Heart left ventricle (tissue), 16 donors: ENCODE data around the gene ZMIZ1. TPM values are rescaled to one million over a fixed set of nuclear protein-coding genes. Genes with fewer than 3 reads are reported as not detected.

Experiments
- ATAC-seq, 4 donors: fragments of 200-7000 bp; cut with Tn5 transposase; one replicate each; pipeline ENCODE4 v1.9.1; 2020 to 2022; ENCODE audit warnings: moderate library complexity in 4 of 4, mild to moderate bottlenecking in 3 of 4, moderate number of reproducible peaks in 1 of 4
- DNase-seq, 5 donors: peaks; one replicate each; pipeline ENCODE4 v3.0.0-alpha.2; 2020
- H3K27ac ChIP-seq, 12 donors: fragments of 200-600 bp; sonication (generic) in 4 of 12; one replicate each; pipeline versions ENCODE4 v1.5.0 to v1.8.0; 2016 to 2022; ENCODE audit warnings: mild to moderate bottlenecking in 2 of 12
- H3K27me3 ChIP-seq, 9 donors: fragments of 200-600 bp; sonication (generic) in 2 of 9; one replicate each; pipeline versions ENCODE4 v1.5.1 to v1.8.0; 2016 to 2022; ENCODE audit warnings: mild to moderate bottlenecking in 3 of 9
- H3K36me3 ChIP-seq, 9 donors: fragments of 200-600 bp; sonication (generic) in 2 of 9; one replicate each; pipeline versions ENCODE4 v1.5.0 to v1.8.0; 2018 to 2022; ENCODE audit warnings: mild to moderate bottlenecking in 2 of 9
- H3K4me1 ChIP-seq, 12 donors: fragments of 200-600 bp; sonication (generic) in 4 of 12; one replicate each; pipeline versions ENCODE4 v1.5.0 to v1.8.0; 2016 to 2022; ENCODE audit warnings: mild to moderate bottlenecking in 3 of 12
- H3K4me3 ChIP-seq, 12 donors: fragments of 200-600 bp; sonication (generic) in 4 of 12; one replicate each; pipeline versions ENCODE4 v1.5.0 to v1.8.0; 2017 to 2022; ENCODE audit warnings: mild to moderate bottlenecking in 9 of 12, moderate library complexity in 4 of 12
- H3K9me3 ChIP-seq, 12 donors: fragments of 200-600 bp; sonication (generic) in 4 of 12; one replicate each; pipeline versions ENCODE4 v1.5.0 to v1.8.0; 2016 to 2022; ENCODE audit warnings: mild to moderate bottlenecking in 1 of 12
- CTCF ChIP-seq, 12 donors: fragments of 200-600 bp; sonication (generic) in 4 of 12; IDR thresholded peaks; one replicate each; pipeline versions ENCODE4 v1.5.0 to v1.8.0; 2018 to 2022; ENCODE audit warnings: antibody characterized with exemption in 12 of 12, mild to moderate bottlenecking in 5 of 12
- POLR2A ChIP-seq, 2 donors: fragments of 450-650 bp; IDR thresholded peaks; one replicate each; pipeline ENCODE4 v1.6.1; 2017; ENCODE audit warnings: antibody characterized with exemption in 2 of 2, mild to moderate bottlenecking in 2 of 2, moderate library complexity in 2 of 2
- WGBS, 4 donors: extraction: QIAGEN DNeasy Blood & Tissue Kit in 2 of 4; methylation state at CpG; one replicate each; pipeline versions ENCODE4 v1.1.5 to v1.1.7; 2013 to 2018; 5-methylcytosine and 5-hydroxymethylcytosine counted together
- intact Hi-C, 10 donors: fragments of 100-400 bp; cut with DNase I; formaldehyde crosslinking; loops; one replicate each; pipeline versions ENCODE4 v1.11.1 to v1.14.2; 2022
- polyA plus RNA-seq, 2 donors: library from polyadenylated mRNA; stranded (reverse); fragments of 200-250 nt; gene quantifications; one replicate each; pipeline ENCODE4 v1.2.3, GENCODE V29; 2013
- total RNA-seq, 9 donors: library from RNA; depleted of rRNA in 2 of 9; stranded (reverse); fragments of >200 nt in 2 of 9; fragmentation: NEBNext Ultra II Directional in 3 of 9; extraction: Animal tissue kit (Norgen Biotek cat#: 25700) in 3 of 9; gene quantifications; one replicate each; pipeline versions ENCODE4 v1.1.0 to v1.2.4, GENCODE V29; 2016 to 2023
- donor health status: ischemic (EF 13 %, LVEDD 7.1; RV severe dilation, severe dysfunction).
- donor health status: healthy with polysubstance abuse.
- donor health status: DM: no; HTN: yes; CAD: no.
- donor health status: DM: no; HTN: no; CAD: no.
- donor health status: ischemic (EF 25% LVEDD 6.9; RV normal size, moderate dysfunction).
- donor health status: ischemic (EF 25% LVEDD 5.7; RV mildly dilated, moderate dysfunction).
- donor health status: healthy.
- donor health status: DM: yes; HTN: yes; CAD: no.
- donor health status: ischemic (EF 35%, LVEDD 5.7; RV mildly dilated, moderate dysfunction).
- donor health status: nonischemic (EF 11% LVEDD 7.7; RV severe dilation, severe dysfunction).
- donor health status: DM: yes; HTN: yes; CAD: no.
- donor health status: PGD.
- donor health status: ischemic (EF 29% LVEDD 5.4; RV normal size, mild dysfunction).
- donor health status: nonischemic (EF 23%, LVEDD 6.1; RV moderate dilation, normal function).

The ZMIZ1 gene
- total and polyA plus RNA-seq, 11 donors = 19.7 to 75.4 (median 49.2) TPM

GRCh38 chr10:79303631-79304478, 235.1 kb downstream of the ZMIZ1 start:
- 88 to 92% (median 90%) methylated on average over 23 to 25 of the region's 25 CpGs for WGBS, 4 donors
- Histone ChIP-seq H3K9me3 (no peaks in the 10 kb centered on the region), H3K36me3 (peaks cover 8 to 100% (median 98%) of the 10 kb centered on the region in 9 donors), H3K4me1 (peaks cover 0 to 12% (median 5%) of the 10 kb centered on the region in 12 donors), H3K27me3 (no peaks in the 10 kb centered on the region), H3K27ac (no peak overlapping the region), H3K4me3 (no peak overlapping the region)
- peak in 1 of 5 donors; percentile 44 for DNase-seq
- TF ChIP-seq CTCF (IDR thresholded peaks at IDR 0.05) = no peak
- TF ChIP-seq POLR2A (IDR thresholded peaks at IDR 0.05) = no peak
- ATAC-seq = no peak
- intact Hi-C loops = no loop called here

GRCh38 chr10:79304479-79305087, 235.8 kb downstream of the ZMIZ1 start:
- peak in 1 of 5 donors; percentile 22 for DNase-seq
- no peak for TF ChIP-seq POLR2A (IDR thresholded peaks at IDR 0.05)
- no peak for TF ChIP-seq CTCF (IDR thresholded peaks at IDR 0.05)
- ATAC-seq = no peak
- peaks cover 0 to 8% (median under 1%) of the 10 kb centered on the region in 12 donors for H3K4me1 ChIP-seq
- no peak overlapping the region for H3K4me3 ChIP-seq
- no peak overlapping the region for H3K27ac ChIP-seq
- 73 to 96% (median 85%) methylated on average over 6 of the region's 6 CpGs for WGBS, 4 donors
- no peaks in the 10 kb centered on the region for H3K9me3 ChIP-seq
- intact Hi-C loops = no loop called here
- peaks cover 8 to 100% (median 98%) of the 10 kb centered on the region in 9 donors for H3K36me3 ChIP-seq
- H3K27me3 ChIP-seq = no peaks in the 10 kb centered on the region

- no peak for ATAC-seq
- DNase-seq = peak in 1 of 5 donors; percentile 20
- intact Hi-C loops = no loop called here
- H3K4me1 ChIP-seq = peaks cover 0 to 6% (median 0%) of the 10 kb centered on the region in 12 donors
- H3K9me3 ChIP-seq = no peaks in the 10 kb centered on the region
- WGBS, 4 donors = 79 to 91% (median 84%) methylated on average over 6 to 8 of the region's 8 CpGs
- H3K27me3 ChIP-seq = no peaks in the 10 kb centered on the region
- peaks cover 8 to 100% (median 98%) of the 10 kb centered on the region in 9 donors for H3K36me3 ChIP-seq
- H3K27ac ChIP-seq = no peak overlapping the region
- H3K4me3 ChIP-seq = no peak overlapping the region
- no peak for TF ChIP-seq POLR2A (IDR thresholded peaks at IDR 0.05)
- no peak for TF ChIP-seq CTCF (IDR thresholded peaks at IDR 0.05)
These were observed 236.7 kb downstream of the ZMIZ1 start for GRCh38 chr10:79305515-79305914.

GRCh38 chr10:79305988-79306387, 237.2 kb downstream of the ZMIZ1 start:
- H3K27me3 ChIP-seq = no peaks in the 10 kb centered on the region
- H3K4me3 ChIP-seq = no peak overlapping the region
- intact Hi-C loops = no loop called here
- H3K36me3 ChIP-seq = peaks cover 8 to 100% (median 98%) of the 10 kb centered on the region in 9 donors
- TF ChIP-seq CTCF (IDR thresholded peaks at IDR 0.05) (no peak), POLR2A (IDR thresholded peaks at IDR 0.05) (no peak)
- WGBS, 4 donors = 85 to 91% (median 86%) methylated on average over 12 to 15 of the region's 15 CpGs
- H3K27ac ChIP-seq = no peak overlapping the region
- H3K4me1 ChIP-seq = peaks cover 0 to 9% (median 0%) of the 10 kb centered on the region in 12 donors
- no peaks in the 10 kb centered on the region for H3K9me3 ChIP-seq
- ATAC-seq (no peak), DNase-seq (peak in 1 of 5 donors; percentile 50)
